Bronchial epithelial cell (primary cell): Measurements from ENCODE around the gene DDX25. TPM values are rescaled to one million over a fixed set of nuclear protein-coding genes. Genes with fewer than 3 reads are reported as not detected.
A peak's percentile ranks its signal among the peaks of the same experiment; 100 is the strongest.

Experiments
- DNase-seq: peaks from one replicate; pipeline ENCODE4 v3.0.0-alpha.2; 2010; ENCODE audit warnings: low read depth
- FAIRE-seq: peaks from 2 replicates; lab custom pipeline; 2011; peaks lifted over from hg19 to GRCh38; lab: Jason Lieb, UNC
- H3K27me3 ChIP-seq: 2 replicates; pipeline ENCODE4 v1.5.1; 2011; ENCODE audit warnings: low read length; ENCODE audit not compliant: control insufficient read depth, insufficient read depth
- H3K36me3 ChIP-seq: 2 replicates; pipeline ENCODE4 v1.5.1; 2011; ENCODE audit warnings: low read length; ENCODE audit not compliant: control insufficient read depth, insufficient read depth
- H3K4me3 ChIP-seq: 2 replicates; pipeline ENCODE4 v1.5.1; 2011; ENCODE audit warnings: mild to moderate bottlenecking, low read depth, low read length, control low read depth
- CTCF ChIP-seq: IDR thresholded peaks from 2 replicates; pipeline ENCODE4 v1.5.1; 2011; ENCODE audit warnings: mild to moderate bottlenecking, moderate library complexity, low read length, control low read depth, inconsistent platforms; ENCODE audit not compliant: insufficient read depth, severe bottlenecking
- total RNA-seq: library from RNA; depleted of rRNA; stranded (reverse); fragments of >200 nt; gene quantifications from 2 replicates; pipeline ENCODE4 v1.2.1, GENCODE V29; 2014

DDX25 gene
- total RNA-seq, 1 donor from 2014 or later: not detected

- Histone ChIP-seq H3K4me3 (no peak overlapping the region), H3K27me3 (peaks cover 2% of the 10 kb centered on the region), H3K36me3 (no peaks in the 10 kb centered on the region)
- no peak for TF ChIP-seq CTCF
- no peak for FAIRE-seq
- DNase-seq: no peak
Measured at GRCh38 chr11:125945011-125945796, 40.9 kb downstream of the DDX25 start.

GRCh38 chr11:125945797-125946520 is 41.7 kb downstream of the DDX25 start, which contains the start of gene VSIG10L2:
Gene VSIG10L2 (plus strand): TSS chr11:125946044. CDS start chr11:125946056, 12 bp downstream.
- no peak for TF ChIP-seq CTCF
- DNase-seq: peak; percentile 9
- peak; percentile 7 for FAIRE-seq
- Histone ChIP-seq H3K27me3 (peaks cover 2% of the 10 kb centered on the region), H3K4me3 (no peak within 1 kb of the TSS), H3K36me3 (no peaks in the 10 kb centered on the region)

- H3K4me3 ChIP-seq: no peak overlapping the region
- H3K27me3 ChIP-seq: peaks cover 2% of the 10 kb centered on the region
- FAIRE-seq: no peak
- TF ChIP-seq CTCF: no peak
- no peaks in the 10 kb centered on the region for H3K36me3 ChIP-seq
- no peak for DNase-seq
Measured at GRCh38 chr11:125946712-125947418, 42.6 kb downstream of the DDX25 start.

- Histone ChIP-seq H3K27me3 (peaks cover 2% of the 10 kb centered on the region), H3K4me3 (no peak overlapping the region), H3K36me3 (no peaks in the 10 kb centered on the region)
- DNase-seq (no peak), FAIRE-seq (no peak)
- no peak for TF ChIP-seq CTCF
Measured at GRCh38 chr11:125947419-125948277, 43.3 kb downstream of the DDX25 start.

- DNase-seq: no peak
- no peak for TF ChIP-seq CTCF
- FAIRE-seq: no peak
- H3K36me3 ChIP-seq: no peaks in the 10 kb centered on the region
- H3K27me3 ChIP-seq: peaks cover 2% of the 10 kb centered on the region
- H3K4me3 ChIP-seq: no peak overlapping the region
Measured at GRCh38 chr11:125948278-125949051, 44.2 kb downstream of the DDX25 start.
